ENCODE results near the gene PPARG. TPM values are rescaled to one million over a fixed set of nuclear protein-coding genes. Genes with fewer than 3 reads are reported as not detected.

The PPARG gene
- polyA plus RNA-seq, 1 of the 3 experiments (the other 2 are of a cell fraction) = 2.8 TPM

GRCh38 chr3:12437861-12438260, 149.0 kb downstream of the PPARG start:
- Histone ChIP-seq H3K4me1 (ENCODE audit: control insufficient read depth in 1 of 2, insufficient read depth in 2 of 2, low read depth in 1 of 2, low read length in 1 of 2) (peaks cover 13 to 21% of the 10 kb centered on the region in 2 experiments; a peak in 3 of 4 replicates), H3K9me3 (no peaks in the 10 kb centered on the region), H3F3A (replicated peaks; ENCODE audit: insufficient read depth) (no peaks in the 10 kb centered on the region), H3K9me2 (no peaks in the 10 kb centered on the region), H3K36me3 (replicated peaks in 1 of 2; ENCODE audit: control insufficient read depth in 1 of 2, insufficient read depth in 2 of 2, low read length in 1 of 2) (no peaks in the 10 kb centered on the region), H2AFZ (ENCODE audit: low read depth) (no peak overlapping the region), H3K27ac (ENCODE audit: low read depth in 2 of 2, low read length in 1 of 2) (no peak overlapping the region), H4K20me1 (ENCODE audit: insufficient read depth) (no peaks in the 10 kb centered on the region), H3K4me2 (no peak overlapping the region), H3K27me3 (ENCODE audit: insufficient read depth) (no peaks in the 10 kb centered on the region), H3K4me3 (ENCODE audit: low read depth in 2 of 2, low read length in 1 of 2) (no peak overlapping the region), H3K79me2 (ENCODE audit: insufficient read depth) (no peaks in the 10 kb centered on the region), H3K9ac (no peak overlapping the region)
- ChIA-PET CTCF (interaction anchor here (1.1 to 2.7 kb wide), 6 partner anchors 10 to 303 kb away, joined by 3 to 8 read pairs (median 4); no protein-coding TSS in a partner anchor), POLR2A (no interaction called here)
- WGBS (ENCODE audit: low lambda C conversion rate) = 97% methylated on average over 13 of the region's 13 CpGs
- DNase-seq = no peak
- TF ChIP-seq RFX5 (IDR thresholded peaks at IDR 0.05; ENCODE audit: low read length) (no peak), USF2 (IDR thresholded peaks at IDR 0.05; ENCODE audit: borderline replicate concordance, low read depth, low read length) (no peak), CTCF (IDR thresholded peaks at IDR 0.05) (no peak), RAD21 (IDR thresholded peaks at IDR 0.05; ENCODE audit: low read length) (no peak), JUND (IDR thresholded peaks at IDR 0.05) (no peak), GATA2 (CRISPR knock-in tag; IDR thresholded peaks at IDR 0.05) (no peak), ELF1 (IDR thresholded peaks at IDR 0.05) (no peak)

GRCh38 chr3:12438318-12438717, 149.4 kb downstream of the PPARG start:
- Histone ChIP-seq H3K36me3 (replicated peaks in 1 of 2; ENCODE audit: control insufficient read depth in 1 of 2, insufficient read depth in 2 of 2, low read length in 1 of 2) (no peaks in the 10 kb centered on the region), H3K27ac (ENCODE audit: low read depth in 2 of 2, low read length in 1 of 2) (no peak overlapping the region), H3K9me2 (no peaks in the 10 kb centered on the region), H3K4me1 (ENCODE audit: control insufficient read depth in 1 of 2, insufficient read depth in 2 of 2, low read depth in 1 of 2, low read length in 1 of 2) (peaks cover 13 to 21% of the 10 kb centered on the region in 2 experiments; a peak in 3 of 4 replicates), H3F3A (replicated peaks; ENCODE audit: insufficient read depth) (no peaks in the 10 kb centered on the region), H3K79me2 (ENCODE audit: insufficient read depth) (no peaks in the 10 kb centered on the region), H3K9me3 (no peaks in the 10 kb centered on the region), H3K27me3 (ENCODE audit: insufficient read depth) (no peaks in the 10 kb centered on the region), H2AFZ (ENCODE audit: low read depth) (no peak overlapping the region), H4K20me1 (ENCODE audit: insufficient read depth) (no peaks in the 10 kb centered on the region), H3K9ac (no peak overlapping the region), H3K4me2 (no peak overlapping the region), H3K4me3 (ENCODE audit: low read depth in 2 of 2, low read length in 1 of 2) (no peak overlapping the region)
- no peak for DNase-seq
- ChIA-PET CTCF (interaction anchor here (1.1 to 1.8 kb wide), 5 partner anchors 13 to 303 kb away, joined by 3 to 6 read pairs (median 3); no protein-coding TSS in a partner anchor), POLR2A (no interaction called here)
- WGBS (ENCODE audit: low lambda C conversion rate) = 89% methylated on average over 4 of the region's 4 CpGs
- TF ChIP-seq SMC3 (IDR thresholded peaks at IDR 0.05; ENCODE audit: low read depth, low read length) = no peak
- TF ChIP-seq FOXM1 (IDR thresholded peaks at IDR 0.05; ENCODE audit: low read depth) = no peak
- TF ChIP-seq, protein P1, sequence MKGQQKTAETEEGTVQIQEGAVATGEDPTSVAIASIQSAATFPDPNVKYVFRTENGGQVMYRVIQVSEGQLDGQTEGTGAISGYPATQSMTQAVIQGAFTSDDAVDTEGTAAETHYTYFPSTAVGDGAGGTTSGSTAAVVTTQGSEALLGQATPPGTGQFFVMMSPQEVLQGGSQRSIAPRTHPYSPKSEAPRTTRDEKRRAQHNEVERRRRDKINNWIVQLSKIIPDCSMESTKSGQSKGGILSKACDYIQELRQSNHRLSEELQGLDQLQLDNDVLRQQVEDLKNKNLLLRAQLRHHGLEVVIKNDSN (IDR thresholded peaks at IDR 0.05; ENCODE audit: borderline replicate concordance, low read depth) = no peak
- TF ChIP-seq FOXJ3 (CRISPR knock-in tag; IDR thresholded peaks at IDR 0.05) = no peak
- no peak for TF ChIP-seq TCF12 (IDR thresholded peaks at IDR 0.05)
- TF ChIP-seq ZBTB33 (IDR thresholded peaks at IDR 0.05; ENCODE audit: borderline replicate concordance, low read depth) = no peak
- TF ChIP-seq GATA2 (CRISPR knock-in tag; IDR thresholded peaks at IDR 0.05) = no peak
- no peak for TF ChIP-seq TAF1 (IDR thresholded peaks at IDR 0.05; ENCODE audit: borderline replicate concordance, low read depth, low read length)
- TF ChIP-seq NFIC (IDR thresholded peaks at IDR 0.05; ENCODE audit: borderline replicate concordance) = no peak
- no peak for TF ChIP-seq ELF1 (IDR thresholded peaks at IDR 0.05)
- TF ChIP-seq CHD2 (IDR thresholded peaks at IDR 0.05; ENCODE audit: low read length, partially characterized antibody) = no peak
- TF ChIP-seq MXI1 (IDR thresholded peaks at IDR 0.05; ENCODE audit: low read depth, low read length) = no peak
- no peak for TF ChIP-seq CTCF (IDR thresholded peaks at IDR 0.05)

Data from SK-N-SH (cell line).